Activated CD4-positive, alpha-beta T cell treated with anti-CD3 and anti-CD28 coated beads, Interleukin-2, Interleukin-6, amounts not matched to agents 100 ng/mL and 50 ng/mL, durations not matched to agents 16 hours and 8 hours (primary cell): Measurements from ENCODE around the gene SMAP2.
"Not testable (repeated sequence)": the region's sequence is repeated elsewhere in the genome, so short reads cannot be mapped to it uniquely, and the experiment has no call there.

Source experiments
- DNase-seq: peaks from one replicate; pipeline ENCODE4 v3.0.0-alpha.2; 2020

The SMAP2 gene

DNA sequence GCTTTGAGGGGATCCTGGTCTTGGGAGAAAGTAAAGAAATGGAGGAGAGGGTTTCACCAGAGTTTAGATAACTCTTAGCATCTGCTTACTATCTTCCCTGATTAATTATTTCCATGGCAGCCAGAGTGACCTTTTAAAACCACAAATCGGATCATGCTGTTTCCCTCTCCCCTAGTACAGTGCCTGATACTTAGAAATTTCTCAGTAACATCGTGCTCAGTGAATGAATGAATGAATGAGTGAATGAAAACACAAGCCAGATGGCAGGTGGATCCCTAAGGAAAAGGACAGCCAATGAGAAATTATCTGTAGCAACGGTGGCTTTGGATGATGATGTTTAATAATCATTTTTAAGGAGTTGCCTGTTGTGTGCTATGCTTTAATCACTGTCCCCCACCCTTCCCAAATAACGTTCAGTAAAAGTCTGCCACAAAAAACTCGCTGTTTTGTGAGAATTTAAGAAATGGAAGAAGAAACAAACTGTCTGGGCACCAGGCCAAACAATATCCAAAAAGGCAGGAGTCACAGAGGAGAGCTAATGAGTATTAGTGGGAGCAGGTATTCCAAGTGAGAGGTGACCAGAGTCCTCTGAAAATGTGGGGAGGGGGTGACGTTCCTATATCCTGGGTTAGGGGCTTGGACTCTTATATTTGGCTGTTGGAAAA, 737 bp upstream of the SMAP2 start:
- no peak for DNase-seq

GRCh38 chr1:40377512-40377911, 4.0 kb downstream of the SMAP2 start:
- DNase-seq, result no peak

DNA sequence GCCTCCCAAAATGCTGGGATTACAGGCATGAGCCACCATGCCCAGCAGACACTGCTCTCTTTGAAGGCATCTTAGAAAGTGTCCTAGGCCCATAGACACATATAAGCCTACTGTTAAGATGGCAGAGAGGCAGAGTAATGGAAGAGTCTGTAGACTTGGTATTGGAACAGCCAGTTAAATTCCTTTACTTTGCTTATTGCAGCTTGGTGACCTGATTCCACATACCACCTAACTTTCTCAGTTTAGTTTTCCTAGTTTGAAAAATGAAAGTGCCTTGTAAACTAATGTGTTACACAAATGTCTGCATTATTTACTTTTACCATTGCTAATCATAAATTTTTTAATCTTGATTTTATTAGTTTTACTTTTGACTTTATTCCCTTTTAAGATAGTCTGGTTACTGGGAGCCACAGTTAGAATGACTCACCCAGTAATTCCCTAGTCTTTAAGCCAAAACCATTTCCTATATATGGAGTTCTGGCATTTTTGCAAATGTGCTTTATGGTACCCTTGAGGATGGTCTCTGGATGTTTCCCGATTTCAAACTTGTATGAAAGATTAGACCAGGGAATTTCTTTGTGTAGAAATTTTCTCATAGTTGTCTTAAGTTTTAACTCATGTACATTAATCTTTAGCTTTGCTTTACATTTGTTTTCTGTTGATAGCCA, 6.4 kb downstream of the SMAP2 start:
- no peak for DNase-seq

GRCh38 chr1:40380817-40381216, 7.3 kb downstream of the SMAP2 start:
- DNase-seq, result no peak

- DNase-seq, result peak; percentile 67
Observed at GRCh38 chr1:40381268-40382107, 8.0 kb downstream of the SMAP2 start.

GRCh38 chr1:40382108-40382460, 8.6 kb downstream of the SMAP2 start:
- no peak for DNase-seq

DNA sequence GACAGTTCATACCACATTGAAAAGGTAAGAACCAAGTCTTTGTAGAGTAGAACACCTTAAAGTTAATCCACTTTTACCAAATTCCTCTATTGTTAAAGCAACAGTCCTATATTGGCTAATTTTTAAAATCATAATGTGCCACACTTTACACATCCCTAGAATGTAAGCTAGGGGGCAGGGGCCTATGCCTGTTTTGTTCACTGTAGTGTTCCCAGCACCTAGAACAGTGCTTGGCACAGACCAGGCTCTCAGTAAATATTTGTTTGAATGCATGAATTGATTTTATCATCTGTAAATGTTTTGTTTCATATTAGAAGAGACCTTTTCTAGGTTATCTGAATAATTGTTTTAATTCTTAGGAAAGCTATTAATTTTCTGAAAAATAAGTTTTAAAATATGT, 9.1 kb downstream of the SMAP2 start:
- no peak for DNase-seq

DNA sequence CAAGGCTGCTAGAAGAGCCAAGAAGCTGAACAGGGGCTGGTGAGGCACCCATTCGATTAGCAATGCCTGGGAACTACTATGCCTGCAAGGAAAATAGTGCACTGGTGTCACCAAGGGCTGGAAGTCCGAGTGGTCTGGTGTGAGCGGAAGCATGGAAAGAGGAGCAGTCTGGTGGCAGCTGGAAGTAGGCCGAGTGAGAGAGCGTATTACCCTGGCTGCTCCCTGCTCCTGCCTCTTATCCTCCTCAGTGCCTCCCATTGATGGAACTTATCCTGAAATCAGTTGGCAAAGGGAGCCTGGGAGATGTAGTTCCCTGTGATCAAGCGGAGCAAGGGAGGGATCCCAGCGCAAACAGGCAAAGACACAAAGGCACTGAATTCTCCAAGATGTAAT, 9.6 kb downstream of the SMAP2 start:
- DNase-seq, result no peak

DNA sequence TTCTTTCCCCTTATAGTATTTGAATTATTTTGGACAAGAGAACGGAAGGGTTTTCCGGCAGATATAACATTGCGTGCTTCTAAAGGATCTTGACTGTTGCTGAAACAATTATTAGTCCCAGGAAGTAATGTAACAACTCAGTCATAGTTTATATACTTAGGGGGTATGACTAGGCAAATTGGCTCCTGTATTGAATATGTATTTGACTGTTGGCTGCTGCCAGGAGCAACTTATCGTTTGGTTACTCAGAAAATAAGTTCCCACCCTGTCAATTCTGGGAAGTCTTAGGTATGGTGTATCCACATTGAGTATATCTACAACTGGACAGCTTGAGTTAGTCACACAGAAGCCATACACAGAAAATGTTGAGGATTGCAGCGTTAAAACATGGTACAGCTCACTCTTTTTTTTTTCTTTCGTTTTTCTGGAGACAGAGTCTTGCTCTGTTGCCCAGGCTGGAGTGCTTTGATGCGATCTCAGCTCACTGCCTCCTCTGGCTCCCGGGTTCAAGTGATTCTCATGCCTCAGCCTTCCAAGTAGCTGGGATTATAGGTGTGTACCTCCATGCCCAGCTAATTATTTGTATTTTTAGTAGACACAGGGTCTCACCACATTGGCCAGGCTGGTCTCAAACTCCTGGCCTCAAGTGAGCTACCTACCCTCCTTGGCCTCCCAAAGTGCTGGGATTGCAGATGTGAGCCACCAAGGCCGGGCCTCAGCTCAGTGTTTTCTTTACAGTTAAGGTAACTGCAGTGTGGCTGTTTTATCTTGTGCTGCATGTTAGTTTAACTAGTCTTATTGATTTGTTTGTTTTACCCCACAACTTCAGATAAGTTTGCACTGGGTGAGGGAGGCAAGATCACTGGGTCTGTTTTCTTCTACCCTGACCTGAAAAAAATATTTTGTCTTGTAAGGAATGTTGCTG, 10.2 kb downstream of the SMAP2 start:
- peak; percentile 85 for DNase-seq

GRCh38 chr1:40384413-40384762, 10.9 kb downstream of the SMAP2 start:
- no peak for DNase-seq

GRCh38 chr1:40384887-40385286, 11.4 kb downstream of the SMAP2 start:
- DNase-seq, result no peak

DNA sequence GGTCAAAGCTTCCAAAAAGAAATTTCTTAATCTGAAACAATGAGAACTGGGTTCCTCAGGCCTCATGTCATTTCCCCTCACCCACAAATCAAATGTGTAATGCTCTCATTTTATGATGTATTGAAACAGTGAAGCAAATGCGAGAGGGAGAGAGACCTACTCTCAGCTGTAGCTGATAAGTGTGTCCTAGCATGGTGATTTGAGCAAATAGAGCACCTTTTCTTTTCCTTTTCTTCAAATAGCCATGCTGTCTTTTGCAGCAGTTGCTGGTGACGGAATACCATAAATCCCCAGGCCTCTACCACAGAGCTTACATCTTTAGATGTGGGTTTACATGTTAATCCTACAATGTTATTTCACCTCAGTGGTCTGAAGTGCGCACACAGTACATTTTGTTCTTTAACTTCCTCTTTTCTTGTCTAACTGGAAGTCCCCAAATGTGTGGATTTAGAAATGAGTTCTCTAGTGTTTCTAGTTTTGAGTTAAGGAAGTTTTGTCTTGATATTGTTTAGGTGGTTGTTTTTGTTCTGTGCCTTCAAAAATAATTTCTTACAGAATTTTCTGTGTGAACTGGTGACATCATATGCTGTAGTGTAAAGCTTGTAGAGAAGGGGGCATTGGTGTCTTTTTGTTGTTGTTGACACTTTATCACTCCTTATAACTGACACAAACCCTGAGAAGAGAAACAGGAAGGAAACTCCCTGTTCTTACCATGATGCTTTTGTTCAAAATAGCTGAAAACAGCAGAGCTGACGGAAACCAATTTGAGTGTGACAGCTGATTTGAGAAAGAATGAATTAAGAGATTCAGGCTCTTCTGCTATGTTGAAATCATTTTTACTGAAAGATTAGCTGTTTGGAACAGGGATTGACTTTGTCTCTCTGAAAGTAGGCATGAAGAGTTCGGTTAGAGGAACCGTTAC, 12.2 kb downstream of the SMAP2 start:
- peak; percentile 85 for DNase-seq

DNA sequence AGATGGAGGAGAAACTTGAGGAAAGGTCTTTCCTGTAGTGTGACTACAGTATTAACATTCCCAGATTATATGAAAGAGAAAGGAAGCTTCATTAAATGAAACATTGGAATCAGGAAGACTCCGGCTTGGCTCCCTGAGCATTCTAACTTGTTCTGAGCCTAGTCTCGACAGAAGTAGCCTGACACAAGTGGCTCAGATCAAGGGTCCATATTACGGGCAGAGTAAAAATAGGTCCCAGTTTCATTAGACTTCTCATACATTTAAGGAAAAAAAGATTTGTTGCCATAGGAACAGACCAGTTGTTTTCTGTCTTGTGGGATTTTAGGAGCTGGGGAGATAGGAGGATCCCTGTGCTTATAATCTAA, 12.8 kb downstream of the SMAP2 start:
- no peak for DNase-seq

- DNase-seq, result no peak
Observed at GRCh38 chr1:40386796-40387195, 13.3 kb downstream of the SMAP2 start.

DNA sequence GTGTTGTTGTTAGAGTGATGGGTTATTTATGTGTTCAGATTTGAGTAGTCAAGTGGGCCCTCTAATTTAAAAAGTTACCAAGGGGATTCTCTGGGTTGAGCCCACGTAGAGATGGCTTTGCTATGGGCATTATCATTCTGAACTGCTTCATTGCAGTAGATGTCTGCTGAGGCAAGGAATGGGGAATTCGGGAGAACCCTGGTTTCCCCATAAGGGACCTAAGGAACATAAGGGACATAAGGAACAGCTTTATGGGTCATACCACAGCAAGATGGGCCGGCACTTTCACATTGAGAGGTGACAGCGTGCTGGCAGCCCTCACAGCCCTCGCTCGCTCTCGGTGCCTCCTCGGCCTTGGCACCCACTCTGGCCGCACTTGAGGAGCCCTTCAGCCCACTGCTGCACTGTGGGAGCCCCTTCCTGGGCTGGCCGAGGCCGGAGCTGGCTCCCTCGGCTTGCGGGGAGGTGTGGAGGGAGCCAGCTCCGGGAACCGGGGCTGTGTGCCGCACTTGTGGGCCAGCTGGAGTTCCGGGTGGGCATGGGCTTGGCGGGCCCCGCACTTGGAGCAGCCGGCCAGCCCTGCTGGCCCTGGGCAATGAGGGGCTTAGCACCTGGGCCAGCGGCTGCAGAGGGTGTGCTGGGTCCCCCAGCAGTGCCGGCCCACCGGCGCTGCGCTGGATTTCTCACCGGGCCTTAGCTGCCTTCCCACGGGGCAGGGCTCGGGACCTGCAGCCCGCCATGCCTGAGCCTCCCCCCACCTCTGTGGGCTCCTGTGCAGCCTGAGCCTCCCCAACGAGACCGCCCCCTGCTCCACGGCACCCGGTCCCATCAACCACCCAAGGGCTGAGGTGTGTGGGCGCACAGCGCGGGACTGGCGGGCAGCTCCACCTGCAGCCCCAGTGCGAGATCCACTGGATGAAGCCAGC, 14.1 kb downstream of the SMAP2 start:
- not testable (repeated sequence) for DNase-seq

- peak; percentile 48 for DNase-seq
Observed at GRCh38 chr1:40388456-40389321, 15.2 kb downstream of the SMAP2 start.

DNA sequence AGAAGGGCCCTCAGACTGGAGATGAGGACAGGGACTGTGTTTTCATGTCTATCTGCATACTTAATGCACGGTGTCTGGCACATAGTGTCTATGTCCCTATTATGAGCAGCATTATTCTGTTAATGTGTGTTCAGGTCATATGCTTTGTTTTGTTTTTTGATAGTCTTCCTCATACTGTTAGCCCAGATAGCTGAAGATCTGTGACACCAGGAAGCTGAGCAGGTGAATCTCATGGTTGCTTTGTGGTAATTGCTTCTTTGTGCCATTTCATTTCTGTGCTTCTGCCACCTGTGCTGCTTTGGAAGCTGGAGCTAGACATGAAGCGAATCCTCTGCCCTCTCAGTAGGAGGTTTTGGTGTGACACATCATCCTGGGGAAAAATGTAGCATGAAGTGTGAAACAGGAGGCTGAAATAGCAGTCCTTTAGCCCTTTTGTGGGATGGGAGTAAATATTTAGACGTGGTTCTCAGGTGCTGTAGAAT, 15.8 kb downstream of the SMAP2 start:
- peak; percentile 53 for DNase-seq

DNA sequence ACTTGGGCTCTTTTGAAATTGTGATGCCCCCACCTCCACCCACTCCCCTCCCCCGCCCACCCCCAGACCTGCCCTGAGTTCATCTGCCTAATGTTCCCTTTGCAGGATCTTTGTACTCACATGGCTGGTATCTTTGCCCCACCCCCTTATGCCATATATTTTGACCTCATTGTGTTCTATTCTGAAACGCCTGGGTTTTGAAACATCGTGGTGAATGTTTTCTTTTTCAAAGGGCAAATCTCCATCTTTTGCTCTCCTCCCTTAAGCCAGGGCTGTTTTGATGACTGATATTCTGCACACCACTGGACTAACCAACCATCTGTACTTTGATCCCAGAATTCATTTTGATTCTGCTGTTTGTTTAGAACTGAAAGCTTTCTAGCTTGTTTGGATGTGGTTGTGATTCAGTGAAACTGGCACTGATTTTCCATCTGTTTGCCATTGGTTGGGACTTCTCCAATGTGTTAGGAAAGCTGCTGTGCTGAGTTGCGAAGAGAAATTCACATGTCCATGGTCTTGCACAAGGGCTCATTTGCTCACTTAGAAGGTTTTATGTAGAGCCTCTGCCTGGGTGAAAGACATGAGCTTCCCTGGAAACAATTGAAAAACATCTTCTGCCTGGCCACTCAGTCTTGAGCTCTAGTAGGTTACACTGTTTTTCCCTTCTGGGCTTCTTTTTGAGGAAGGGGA, 16.5 kb downstream of the SMAP2 start:
- peak; percentile 27 for DNase-seq

DNA sequence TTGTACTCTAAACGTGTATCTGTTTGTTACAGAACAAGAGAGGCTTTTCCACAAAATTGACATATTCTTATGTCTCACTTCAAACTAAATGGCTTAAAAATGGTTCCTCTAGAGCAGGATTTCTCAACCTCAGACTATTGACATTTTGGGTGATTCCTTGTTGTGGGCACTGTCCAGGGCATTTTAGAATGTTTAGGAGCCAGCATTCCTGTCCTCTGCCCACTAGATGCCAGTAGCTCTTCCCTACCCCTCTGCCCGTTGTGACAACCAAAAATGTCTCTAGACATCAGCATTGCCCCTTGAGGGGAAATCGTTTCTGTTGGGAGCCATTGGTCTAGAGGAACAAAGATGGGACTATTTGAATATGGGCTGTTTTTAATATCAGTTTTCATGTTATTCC, 17.3 kb downstream of the SMAP2 start:
- no peak for DNase-seq
